Amniotic stem cell (primary cell): ENCODE results near the gene IDUA.

Experiments
- DNase-seq: peaks from one replicate; lab custom pipeline; 2025; lab: John Stamatoyannopoulos, UW

Gene IDUA

GRCh38 chr4:956531-957230 lies 30.2 kb upstream of the IDUA start:
- DNase-seq = no peak

DNA sequence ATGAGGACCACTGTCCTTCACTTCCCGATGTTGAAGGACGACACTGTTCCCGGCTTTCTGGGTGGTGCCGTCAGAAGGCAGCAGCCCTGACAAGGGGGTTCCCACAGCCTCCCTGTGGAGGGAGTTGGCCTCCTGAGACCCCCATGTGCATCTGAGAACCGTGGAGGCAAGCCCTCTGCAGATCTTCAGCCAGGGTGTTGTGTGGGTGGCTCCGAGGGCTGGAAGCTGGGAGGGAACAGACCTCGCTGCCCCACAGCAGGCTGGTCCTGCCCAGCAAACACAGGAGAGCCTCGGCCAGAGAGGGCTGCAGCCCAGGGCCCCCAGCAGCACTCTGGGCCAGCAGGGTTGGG lies 29.6 kb upstream of the IDUA start:
- DNase-seq = no peak

- DNase-seq = no peak
Observed at GRCh38 chr4:957581-958313, 29.1 kb upstream of the IDUA start.

DNA sequence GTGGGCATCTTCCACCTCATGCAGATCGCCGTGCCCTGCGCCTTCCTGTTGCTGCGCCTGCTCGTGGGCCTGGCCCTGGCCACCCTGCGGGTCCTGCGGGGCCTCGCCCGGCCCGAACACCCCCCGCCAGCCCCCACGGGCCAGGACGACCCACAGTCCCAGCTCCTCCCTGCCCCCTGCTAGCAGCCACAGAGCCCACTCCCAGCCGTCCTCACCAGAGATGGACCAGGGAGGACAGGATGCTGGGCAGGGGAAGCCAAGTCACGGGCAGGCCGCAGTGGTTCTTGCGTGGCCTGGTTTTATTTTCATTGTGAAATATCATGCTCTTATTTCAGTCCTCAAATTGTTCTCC lies 28.6 kb upstream of the IDUA start:
- DNase-seq = no peak

- DNase-seq = no peak
Observed at GRCh38 chr4:958696-959337, 28.0 kb upstream of the IDUA start.

DNA sequence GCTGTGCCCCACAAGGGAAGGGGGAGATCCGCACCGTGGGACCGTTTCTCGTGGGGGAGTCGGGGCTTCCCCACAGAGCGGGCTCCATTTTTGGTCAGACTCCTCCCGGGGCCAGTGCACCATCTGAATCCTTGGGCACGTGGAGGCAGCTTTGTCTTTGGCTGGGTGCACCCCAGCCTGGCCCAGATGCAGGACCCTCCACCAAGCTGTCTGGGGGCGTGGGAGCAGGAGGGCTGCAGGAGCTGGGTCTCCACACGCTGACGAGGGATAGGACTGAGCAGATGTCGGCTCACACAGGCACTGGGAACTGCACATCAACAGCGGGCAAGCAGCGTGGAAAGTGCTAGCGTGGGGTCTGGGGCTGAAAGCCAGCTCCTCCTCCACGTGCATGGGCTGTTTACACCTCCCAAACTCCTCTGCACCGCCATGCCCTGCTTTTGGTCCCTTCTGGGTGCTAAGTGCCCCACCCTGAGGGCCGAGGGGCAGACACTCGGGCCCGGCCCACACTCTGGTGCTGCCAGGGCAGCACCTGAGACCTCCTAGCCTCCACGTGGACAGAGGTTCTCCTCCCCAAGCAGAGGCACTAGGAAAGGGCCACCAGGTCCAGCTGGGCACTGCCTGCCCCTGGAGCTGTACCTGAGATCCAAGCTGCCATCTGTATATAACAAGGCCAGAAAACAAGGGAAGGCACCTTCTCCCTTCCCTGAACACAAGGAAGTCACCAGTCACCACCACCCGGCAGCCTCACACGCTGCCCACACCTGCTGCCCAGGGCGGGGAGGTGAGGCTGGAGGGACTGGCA lies 27.3 kb upstream of the IDUA start:
- no peak for DNase-seq

DNA sequence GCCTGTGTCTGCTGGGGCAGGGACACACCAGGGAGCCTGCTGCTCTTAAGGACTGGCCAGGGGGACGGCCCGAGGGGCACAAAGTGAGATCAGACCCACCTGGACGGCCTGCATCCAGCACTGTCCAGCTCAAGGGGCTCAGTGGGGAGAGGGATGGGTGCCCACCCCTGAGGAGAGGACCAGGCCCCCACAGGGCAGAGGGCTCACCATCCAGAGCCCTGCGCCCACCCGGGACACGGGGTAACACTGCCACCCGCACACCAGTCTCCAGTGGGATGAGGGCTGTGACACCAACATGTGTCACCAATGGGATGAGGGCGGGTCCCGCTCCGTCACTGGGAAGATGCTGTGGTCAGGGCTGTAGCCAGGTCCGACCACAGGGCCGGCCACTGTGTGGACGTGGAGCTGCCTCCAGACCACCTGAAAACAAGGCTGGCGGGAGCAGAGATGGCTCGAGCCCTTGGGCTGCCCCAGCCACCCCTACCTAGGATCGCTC lies 26.7 kb upstream of the IDUA start:
- DNase-seq = no peak

DNA sequence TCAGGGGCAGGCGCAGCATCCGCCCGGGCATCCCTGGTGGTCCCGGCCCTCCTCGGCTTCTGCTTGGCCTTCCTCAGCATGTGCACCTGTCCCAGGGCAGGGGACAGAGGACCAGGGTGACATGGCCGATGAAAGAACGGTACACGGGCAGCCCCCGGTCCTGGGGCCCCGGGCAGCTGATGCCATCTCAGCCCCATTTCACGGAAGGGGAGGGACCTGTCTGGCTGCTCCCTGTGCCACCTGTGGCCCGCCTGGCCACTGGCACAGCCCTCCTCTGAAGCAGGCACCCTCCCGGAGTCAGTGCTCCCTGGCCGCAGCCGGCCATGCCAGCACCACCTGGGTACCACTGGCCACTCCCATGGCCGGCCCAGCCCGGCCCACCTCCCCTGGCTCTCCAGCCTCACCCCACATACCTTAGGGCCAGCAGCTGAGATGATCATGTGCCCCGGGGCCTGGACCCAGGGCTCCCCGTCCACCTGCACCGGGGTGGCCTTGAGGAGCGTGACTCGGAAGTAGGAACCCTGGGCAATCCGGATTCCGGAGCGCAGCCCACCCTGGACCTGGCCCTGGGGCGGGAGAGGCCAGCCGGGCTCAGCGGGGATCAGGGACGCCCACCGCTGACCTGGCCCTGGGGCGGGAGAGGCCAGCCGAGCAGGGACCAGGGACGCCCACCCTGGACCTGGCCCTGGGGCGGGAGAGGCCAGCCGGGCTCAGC lies 26.1 kb upstream of the IDUA start:
- no peak for DNase-seq

GRCh38 chr4:961351-962230 lies 25.3 kb upstream of the IDUA start:
- DNase-seq = no peak

- no peak for DNase-seq
Observed at GRCh38 chr4:962231-963208, 24.3 kb upstream of the IDUA start.

DNA sequence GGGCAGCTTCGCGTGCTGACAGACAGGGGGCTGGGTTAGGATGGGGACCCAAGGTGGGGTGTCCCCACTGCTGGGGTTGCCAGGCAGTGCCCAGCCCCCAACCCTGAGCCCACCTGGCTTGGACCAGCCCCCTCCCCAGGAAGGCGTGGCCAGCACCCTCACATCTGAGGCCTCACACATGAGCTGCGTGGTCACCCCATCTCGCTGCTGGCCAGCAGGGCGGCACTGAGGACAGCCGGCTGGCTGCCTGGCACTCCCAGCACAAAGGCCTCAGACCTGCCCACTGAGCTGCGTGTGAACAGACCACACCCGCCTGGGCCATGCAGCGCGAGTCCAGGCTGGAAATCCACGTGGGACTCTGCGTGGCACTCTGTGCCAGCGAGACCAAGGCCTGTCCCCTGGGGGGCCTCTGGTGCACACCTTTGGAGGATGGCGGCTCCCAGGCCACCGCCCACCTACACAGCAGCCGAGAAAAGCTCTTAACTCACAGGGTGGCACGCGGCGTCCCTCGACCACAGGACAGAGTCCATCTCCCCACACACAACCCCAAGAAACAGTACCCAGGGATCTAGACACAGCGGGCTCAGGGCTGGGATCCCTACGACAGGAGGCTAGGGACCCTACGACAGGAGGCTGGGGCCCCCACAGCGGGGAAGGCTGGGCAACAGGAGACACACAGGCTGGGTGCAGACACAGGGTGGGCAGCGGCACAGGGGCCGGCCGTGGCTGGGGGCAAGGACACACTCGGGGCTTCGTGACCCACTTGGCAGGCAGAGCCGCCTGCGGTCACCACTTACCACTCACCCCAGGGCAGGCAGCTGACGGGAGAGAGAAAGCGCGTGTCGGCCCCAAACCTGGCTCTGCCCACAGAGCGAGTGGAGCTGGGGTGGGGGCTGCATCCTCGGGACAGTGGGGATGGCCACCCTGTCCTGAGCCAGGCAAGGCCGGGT lies 23.3 kb upstream of the IDUA start:
- no peak for DNase-seq

GRCh38 chr4:964346-965025 lies 22.4 kb upstream of the IDUA start:
- no peak for DNase-seq

DNA sequence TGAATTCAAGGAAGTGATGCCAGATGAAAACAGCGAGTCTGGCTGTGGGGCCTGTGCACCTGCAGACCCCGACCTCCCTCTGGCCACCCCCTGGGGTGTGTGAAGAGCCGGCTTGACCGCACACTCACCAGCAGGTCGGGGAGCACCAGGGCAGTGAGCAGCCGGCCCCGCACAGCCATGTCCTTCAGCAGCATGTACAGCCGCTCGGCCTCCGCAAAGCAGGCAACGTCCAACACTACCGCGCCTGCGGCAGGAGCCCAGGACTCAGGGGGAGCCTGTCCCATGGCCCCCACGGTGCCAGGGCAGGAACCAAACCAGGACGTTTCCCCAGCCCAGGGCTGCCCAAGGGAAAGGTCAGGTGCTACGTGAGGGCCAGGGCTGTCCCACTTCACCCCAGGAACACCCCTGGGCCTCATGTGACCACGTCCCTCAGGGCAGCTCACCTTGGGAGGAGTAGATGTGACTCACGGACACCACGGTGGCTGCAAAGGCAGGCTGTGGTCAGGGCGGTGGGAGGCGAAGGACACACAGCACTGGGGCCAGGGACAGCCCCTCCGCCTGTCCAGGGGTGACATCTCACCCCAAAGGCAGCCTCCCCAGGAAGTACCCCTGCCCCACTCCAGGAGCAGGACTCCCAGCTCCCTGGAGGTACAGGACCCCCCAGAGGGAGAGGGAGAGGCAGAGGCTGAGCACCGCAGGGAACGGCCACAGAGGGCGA lies 21.6 kb upstream of the IDUA start:
- DNase-seq = no peak

DNA sequence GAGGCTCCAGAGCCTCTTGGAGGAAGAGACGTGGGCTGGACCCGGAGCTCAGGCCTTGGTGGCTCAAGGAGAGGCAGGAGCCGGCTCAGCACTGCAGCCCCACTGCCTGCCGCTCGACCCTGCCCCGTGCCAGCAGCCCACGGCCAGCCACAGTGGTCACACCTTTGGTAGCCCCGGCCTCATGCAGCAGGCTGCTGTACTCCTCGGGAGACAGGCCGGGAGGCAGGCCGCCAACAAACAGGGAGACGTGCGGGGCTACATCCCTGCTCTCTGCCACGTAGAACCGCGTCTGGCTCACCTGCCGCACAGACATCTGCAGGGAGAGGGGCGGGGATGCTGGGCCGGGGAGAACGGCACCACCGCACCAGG lies 21.1 kb upstream of the IDUA start:
- no peak for DNase-seq

DNA sequence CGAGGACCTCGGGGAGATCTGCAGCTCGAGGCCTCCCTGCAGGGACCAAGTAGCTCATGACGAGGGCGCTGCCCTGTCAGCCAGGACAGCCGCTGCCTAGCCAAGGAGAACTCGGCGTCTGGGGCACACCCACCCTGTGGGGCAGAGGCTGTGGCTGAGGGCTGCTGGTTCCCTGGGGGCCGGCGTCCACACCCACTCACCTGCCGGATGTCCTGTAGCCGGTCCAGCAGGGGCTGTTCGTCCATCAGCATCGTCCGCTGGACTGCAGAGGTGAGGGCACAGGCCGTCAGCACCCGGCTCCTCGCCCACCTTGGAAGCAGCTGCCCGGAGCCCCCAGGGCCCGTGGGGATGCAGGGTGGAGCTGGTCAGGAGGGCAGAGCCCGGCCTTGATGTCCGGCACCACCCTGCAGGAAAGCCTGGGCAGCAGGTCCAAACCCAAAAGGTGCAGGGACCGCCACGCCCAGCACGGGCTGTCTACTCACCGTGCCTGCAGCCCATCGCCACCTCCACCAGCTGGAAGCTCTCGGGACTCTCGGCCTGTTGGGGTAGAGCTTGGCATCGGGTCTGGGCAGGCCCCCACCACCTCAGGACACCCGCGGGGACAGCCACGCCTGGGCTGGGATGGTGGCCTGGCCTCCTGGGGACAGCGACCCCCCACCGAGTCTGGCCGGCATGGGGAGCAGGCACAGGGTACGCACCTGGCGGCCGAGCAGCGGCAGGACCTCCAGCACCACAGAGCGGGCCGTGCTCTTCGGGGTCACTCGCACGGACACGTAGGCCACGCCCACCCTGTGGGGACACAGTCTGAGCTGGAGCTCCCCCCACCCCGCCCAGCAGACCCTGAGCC lies 20.4 kb upstream of the IDUA start:
- DNase-seq = no peak
